C4-2B (cell line): ENCODE results near the gene APCDD1L.

ENCODE experiments used
- H3K27ac ChIP-seq: fragments of 450-650 bp; 2 replicates; pipeline ENCODE4 v1.5.1; 2017
- CTCF ChIP-seq: fragments of 450-650 bp; conservative IDR thresholded peaks from 2 replicates; pipeline ENCODE4 v1.5.1; 2017; ENCODE audit warnings: mild to moderate bottlenecking
- ZFX ChIP-seq: fragments of 450-650 bp; IDR thresholded peaks from 2 replicates; pipeline ENCODE4 v1.6.1; 2017

The APCDD1L gene

GRCh38 chr20:58492795-58493524 is 22.2 kb downstream of the APCDD1L start:
- no peak overlapping the region for H3K27ac ChIP-seq
- TF ChIP-seq ZFX (no peak), CTCF (no peak)

GRCh38 chr20:58492074-58492718 is 23.0 kb downstream of the APCDD1L start:
- no peak for TF ChIP-seq ZFX
- no peak for TF ChIP-seq CTCF
- H3K27ac ChIP-seq: no peak overlapping the region

- no peak overlapping the region for H3K27ac ChIP-seq
- TF ChIP-seq CTCF (no peak), ZFX (no peak)
Observed at GRCh38 chr20:58486207-58486606, 29.0 kb downstream of the APCDD1L start.

GRCh38 chr20:58485393-58485792 is 29.8 kb downstream of the APCDD1L start:
- no peak overlapping the region for H3K27ac ChIP-seq
- no peak for TF ChIP-seq ZFX
- no peak for TF ChIP-seq CTCF

- TF ChIP-seq CTCF (no peak), ZFX (no peak)
- no peak overlapping the region for H3K27ac ChIP-seq
Observed at GRCh38 chr20:58483470-58483869, 31.7 kb downstream of the APCDD1L start.

GRCh38 chr20:58483051-58483450 is 32.1 kb downstream of the APCDD1L start:
- H3K27ac ChIP-seq: no peak overlapping the region
- TF ChIP-seq ZFX: no peak
- no peak for TF ChIP-seq CTCF

- H3K27ac ChIP-seq: no peak overlapping the region
- TF ChIP-seq ZFX: no peak
- TF ChIP-seq CTCF: no peak
Observed at GRCh38 chr20:58482416-58482815, 32.8 kb downstream of the APCDD1L start.
